Measurements from ENCODE around the gene INTS11.
A peak's percentile ranks its signal among the peaks of the same experiment; 100 is the strongest.

The INTS11 gene

GRCh38 chr1:1353389-1354151, 29.1 kb upstream of the INTS11 start:
- DNase-seq (no peak), ATAC-seq (ENCODE audit: insufficient read depth, low read depth) (no peak)
- Histone ChIP-seq H3K9me3 (ENCODE audit: insufficient read depth, low read length, severe bottlenecking) (no peaks in the 10 kb centered on the region), H3K4me2 (ENCODE audit: insufficient read depth, low read length) (no peak overlapping the region), H4K20me1 (ENCODE audit: insufficient read depth, low read length) (peaks cover 22% of the 10 kb centered on the region), H3K4me3 (ENCODE audit: low read depth in 1 of 2, low read length in 2 of 2) (no peak overlapping the region), H3K4me1 (ENCODE audit: insufficient read depth, low read length) (peaks cover 5% of the 10 kb centered on the region), H3K9ac (ENCODE audit: low read depth, low read length) (no peak overlapping the region), H3K36me3 (ENCODE audit: insufficient read depth, low read length) (no peaks in the 10 kb centered on the region; the same call in 1 of the 2 replicates), H2AFZ (ENCODE audit: low read depth, low read length) (no peak overlapping the region), H3K79me2 (ENCODE audit: insufficient read depth, low read length) (peaks cover 4% of the 10 kb centered on the region), H3K27ac (ENCODE audit: low read length) (no peak overlapping the region), H3K27me3 (ENCODE audit: insufficient read depth, low read length, poor library complexity) (no peaks in the 10 kb centered on the region)
- TF ChIP-seq, protein P1, sequence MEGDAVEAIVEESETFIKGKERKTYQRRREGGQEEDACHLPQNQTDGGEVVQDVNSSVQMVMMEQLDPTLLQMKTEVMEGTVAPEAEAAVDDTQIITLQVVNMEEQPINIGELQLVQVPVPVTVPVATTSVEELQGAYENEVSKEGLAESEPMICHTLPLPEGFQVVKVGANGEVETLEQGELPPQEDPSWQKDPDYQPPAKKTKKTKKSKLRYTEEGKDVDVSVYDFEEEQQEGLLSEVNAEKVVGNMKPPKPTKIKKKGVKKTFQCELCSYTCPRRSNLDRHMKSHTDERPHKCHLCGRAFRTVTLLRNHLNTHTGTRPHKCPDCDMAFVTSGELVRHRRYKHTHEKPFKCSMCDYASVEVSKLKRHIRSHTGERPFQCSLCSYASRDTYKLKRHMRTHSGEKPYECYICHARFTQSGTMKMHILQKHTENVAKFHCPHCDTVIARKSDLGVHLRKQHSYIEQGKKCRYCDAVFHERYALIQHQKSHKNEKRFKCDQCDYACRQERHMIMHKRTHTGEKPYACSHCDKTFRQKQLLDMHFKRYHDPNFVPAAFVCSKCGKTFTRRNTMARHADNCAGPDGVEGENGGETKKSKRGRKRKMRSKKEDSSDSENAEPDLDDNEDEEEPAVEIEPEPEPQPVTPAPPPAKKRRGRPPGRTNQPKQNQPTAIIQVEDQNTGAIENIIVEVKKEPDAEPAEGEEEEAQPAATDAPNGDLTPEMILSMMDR (IDR thresholded peaks at IDR 0.05; ENCODE audit: borderline replicate concordance, extremely low read depth, low read length, poor library complexity, severe bottlenecking) = no peak
- no peak for TF ChIP-seq EZH2 (IDR thresholded peaks at IDR 0.05; ENCODE audit: borderline replicate concordance, low read depth, low read length, severe bottlenecking)

DNA sequence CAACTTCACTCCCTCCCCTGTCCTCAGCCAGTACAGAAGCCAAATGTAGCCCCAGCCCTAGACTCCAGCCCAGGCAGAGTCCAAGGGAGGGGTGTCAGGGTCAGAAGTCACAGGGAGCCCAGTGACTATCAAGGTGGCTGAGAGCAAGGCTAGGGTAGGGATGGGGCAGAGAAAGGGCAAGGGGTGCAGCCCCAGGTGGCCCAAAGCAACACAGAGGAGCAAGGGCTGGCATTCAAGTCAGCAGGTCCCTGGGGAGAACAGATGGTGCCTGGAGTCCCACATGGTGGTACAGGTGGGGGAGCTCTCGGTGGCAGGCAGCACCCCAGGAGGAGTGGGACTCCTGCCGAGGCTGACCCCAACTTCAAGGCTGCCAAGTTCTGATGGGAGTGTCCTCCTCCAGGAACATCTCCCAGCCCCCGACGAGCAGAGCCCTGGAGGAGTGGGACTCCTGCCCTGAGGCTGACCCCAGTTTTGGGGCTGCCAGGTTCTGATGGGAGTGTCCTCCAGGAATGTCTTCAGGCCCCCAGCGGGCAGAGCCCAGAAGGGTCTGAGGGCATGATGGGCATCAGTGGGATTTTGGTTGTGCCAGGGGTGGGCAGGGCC, 28.4 kb upstream of the INTS11 start:
- peak; percentile 23; the same call in 2 of the 3 replicates for ATAC-seq (ENCODE audit: insufficient read depth, low read depth)
- peaks cover 12% of the 10 kb centered on the region for H3K4me1 ChIP-seq (ENCODE audit: insufficient read depth, low read length)
- no peak for TF ChIP-seq EZH2 (IDR thresholded peaks at IDR 0.05; ENCODE audit: borderline replicate concordance, low read depth, low read length, severe bottlenecking)
- TF ChIP-seq, protein P1 (IDR thresholded peaks at IDR 0.05; ENCODE audit: borderline replicate concordance, extremely low read depth, low read length, poor library complexity, severe bottlenecking) = no peak
- H3K4me2 ChIP-seq (ENCODE audit: insufficient read depth, low read length) = no peak overlapping the region
- no peaks in the 10 kb centered on the region for H3K9me3 ChIP-seq (ENCODE audit: insufficient read depth, low read length, severe bottlenecking)
- H3K36me3 ChIP-seq (ENCODE audit: insufficient read depth, low read length) = no peaks in the 10 kb centered on the region; the same call in 1 of the 2 replicates
- no peak overlapping the region for H2AFZ ChIP-seq (ENCODE audit: low read depth, low read length)
- H3K27me3 ChIP-seq (ENCODE audit: insufficient read depth, low read length, poor library complexity) = no peaks in the 10 kb centered on the region
- H3K9ac ChIP-seq (ENCODE audit: low read depth, low read length) = no peak overlapping the region
- peak; percentile 37 for DNase-seq
- no peak overlapping the region for H3K27ac ChIP-seq (ENCODE audit: low read length)
- no peak overlapping the region for H3K4me3 ChIP-seq (ENCODE audit: low read depth in 1 of 2, low read length in 2 of 2)
- H3K79me2 ChIP-seq (ENCODE audit: insufficient read depth, low read length) = peaks cover 10% of the 10 kb centered on the region
- H4K20me1 ChIP-seq (ENCODE audit: insufficient read depth, low read length) = peaks cover 29% of the 10 kb centered on the region

DNA sequence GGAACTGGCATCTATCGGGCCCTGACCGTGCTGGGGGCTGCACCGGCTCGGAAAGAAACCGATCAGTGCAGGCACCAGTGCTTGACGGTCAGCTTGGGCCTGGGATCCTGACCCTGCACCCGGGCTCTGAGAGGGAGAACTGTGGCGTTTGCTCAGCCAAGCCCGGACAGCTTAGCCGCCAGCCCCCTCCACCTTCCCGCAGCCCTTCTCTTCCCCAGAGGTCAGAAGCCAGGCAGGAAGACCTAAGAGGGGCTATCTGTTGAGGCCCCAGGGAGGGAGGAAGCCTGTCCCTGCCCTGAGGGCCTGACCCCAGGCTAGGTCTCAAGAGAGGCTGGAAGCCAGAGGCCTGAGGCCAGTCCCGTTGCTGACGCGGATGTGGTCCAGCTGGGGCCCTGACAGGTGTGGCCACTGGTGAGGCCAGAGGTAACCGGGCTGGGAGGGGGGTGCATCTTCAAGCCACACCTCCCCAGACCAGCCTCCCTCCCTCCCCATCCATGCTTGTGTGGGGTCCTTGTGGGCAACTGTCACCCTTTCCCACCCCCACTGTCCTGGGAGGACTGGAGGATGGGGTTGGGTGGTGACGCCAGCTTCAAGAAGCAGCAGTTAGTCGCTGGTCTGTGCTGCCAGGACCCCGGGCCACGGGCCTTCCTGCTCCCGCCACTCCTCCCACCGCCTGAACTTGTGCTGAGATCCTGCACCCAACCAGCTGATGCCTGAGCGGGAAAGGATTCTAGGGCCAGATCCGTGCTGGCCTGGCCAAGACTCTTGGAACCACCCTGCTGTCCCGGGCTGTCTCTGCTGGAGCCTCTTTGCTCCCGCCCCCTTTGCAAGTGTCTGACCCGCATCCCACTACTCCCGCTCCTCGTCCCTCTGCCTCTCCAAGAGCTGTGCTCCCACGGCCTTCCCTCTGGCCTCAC, 27.3 kb upstream of the INTS11 start:
- no peak overlapping the region for H3K27ac ChIP-seq (ENCODE audit: low read length)
- peaks cover 22% of the 10 kb centered on the region for H3K79me2 ChIP-seq (ENCODE audit: insufficient read depth, low read length)
- H3K4me1 ChIP-seq (ENCODE audit: insufficient read depth, low read length) = peaks cover 23% of the 10 kb centered on the region
- H3K9ac ChIP-seq (ENCODE audit: low read depth, low read length) = no peak overlapping the region
- no peak overlapping the region for H2AFZ ChIP-seq (ENCODE audit: low read depth, low read length)
- peak overlapping the region; percentile 34 for H3K4me2 ChIP-seq (ENCODE audit: insufficient read depth, low read length)
- H3K9me3 ChIP-seq (ENCODE audit: insufficient read depth, low read length, severe bottlenecking) = no peaks in the 10 kb centered on the region
- H3K4me3 ChIP-seq (ENCODE audit: low read depth in 1 of 2, low read length in 2 of 2) = no peak overlapping the region
- no peaks in the 10 kb centered on the region for H3K27me3 ChIP-seq (ENCODE audit: insufficient read depth, low read length, poor library complexity)
- ATAC-seq (ENCODE audit: insufficient read depth, low read depth) (no peak), DNase-seq (no peak)
- TF ChIP-seq, protein P1 (IDR thresholded peaks at IDR 0.05; ENCODE audit: borderline replicate concordance, extremely low read depth, low read length, poor library complexity, severe bottlenecking) = no peak
- no peak for TF ChIP-seq EZH2 (IDR thresholded peaks at IDR 0.05; ENCODE audit: borderline replicate concordance, low read depth, low read length, severe bottlenecking)
- peaks cover 40% of the 10 kb centered on the region for H4K20me1 ChIP-seq (ENCODE audit: insufficient read depth, low read length)
- H3K36me3 ChIP-seq (ENCODE audit: insufficient read depth, low read length) = no peaks in the 10 kb centered on the region; the same call in none of the 2 replicates
